ENCODE measurements around the gene GPHN. TPM values are rescaled to one million over a fixed set of nuclear protein-coding genes. Genes with fewer than 3 reads are reported as not detected.

GPHN gene
- total and polyA plus RNA-seq, 8 donors, result 15.7 to 98.7 (median 35.7) TPM

- Histone ChIP-seq H3K36me3 (peaks cover 0 to 27% (median 13%) of the 10 kb centered on the region in 4 donors), H3K27ac (no peak overlapping the region), H3K9me3 (peaks cover 0 to 18% (median 14%) of the 10 kb centered on the region in 4 donors), H3K4me3 (no peak overlapping the region), H3K4me1 (no peaks in the 10 kb centered on the region), H3K27me3 (no peaks in the 10 kb centered on the region)
- DNase-seq, result no peak
- intact Hi-C loops (cut with DNase I; ENCODE audit: low total_unique reads), result no loop called here
- no peak for TF ChIP-seq POLR2A (IDR thresholded peaks at IDR 0.05)
- no peak for TF ChIP-seq POLR2AphosphoS5 (IDR thresholded peaks at IDR 0.05)
- TF ChIP-seq EP300 (IDR thresholded peaks at IDR 0.05), result no peak
- TF ChIP-seq, protein P1, sequence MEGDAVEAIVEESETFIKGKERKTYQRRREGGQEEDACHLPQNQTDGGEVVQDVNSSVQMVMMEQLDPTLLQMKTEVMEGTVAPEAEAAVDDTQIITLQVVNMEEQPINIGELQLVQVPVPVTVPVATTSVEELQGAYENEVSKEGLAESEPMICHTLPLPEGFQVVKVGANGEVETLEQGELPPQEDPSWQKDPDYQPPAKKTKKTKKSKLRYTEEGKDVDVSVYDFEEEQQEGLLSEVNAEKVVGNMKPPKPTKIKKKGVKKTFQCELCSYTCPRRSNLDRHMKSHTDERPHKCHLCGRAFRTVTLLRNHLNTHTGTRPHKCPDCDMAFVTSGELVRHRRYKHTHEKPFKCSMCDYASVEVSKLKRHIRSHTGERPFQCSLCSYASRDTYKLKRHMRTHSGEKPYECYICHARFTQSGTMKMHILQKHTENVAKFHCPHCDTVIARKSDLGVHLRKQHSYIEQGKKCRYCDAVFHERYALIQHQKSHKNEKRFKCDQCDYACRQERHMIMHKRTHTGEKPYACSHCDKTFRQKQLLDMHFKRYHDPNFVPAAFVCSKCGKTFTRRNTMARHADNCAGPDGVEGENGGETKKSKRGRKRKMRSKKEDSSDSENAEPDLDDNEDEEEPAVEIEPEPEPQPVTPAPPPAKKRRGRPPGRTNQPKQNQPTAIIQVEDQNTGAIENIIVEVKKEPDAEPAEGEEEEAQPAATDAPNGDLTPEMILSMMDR (IDR thresholded peaks at IDR 0.05), result no peak
- 94 to 100% (median 98%) methylated on average over 5 of the region's 5 CpGs for WGBS, 5 donors
Observed at GRCh38 chr14:67172056-67172455, 664.1 kb downstream of the GPHN start.

- WGBS, 5 donors, result 71 to 100% (median 95%) methylated on average over 1 of the region's 1 CpG
- peaks cover 0 to 18% (median 14%) of the 10 kb centered on the region in 4 donors for H3K9me3 ChIP-seq
- no peak for TF ChIP-seq POLR2A (IDR thresholded peaks at IDR 0.05)
- no peak for TF ChIP-seq POLR2AphosphoS5 (IDR thresholded peaks at IDR 0.05)
- TF ChIP-seq EP300 (IDR thresholded peaks at IDR 0.05), result no peak
- TF ChIP-seq, protein P1 (IDR thresholded peaks at IDR 0.05), result no peak
- intact Hi-C loops (cut with DNase I; ENCODE audit: low total_unique reads), result no loop called here
- H3K4me3 ChIP-seq, result no peak overlapping the region
- H3K27ac ChIP-seq, result no peak overlapping the region
- DNase-seq, result no peak
- H3K4me1 ChIP-seq, result no peaks in the 10 kb centered on the region
- peaks cover 0 to 27% (median 13%) of the 10 kb centered on the region in 4 donors for H3K36me3 ChIP-seq
- no peaks in the 10 kb centered on the region for H3K27me3 ChIP-seq
Observed at GRCh38 chr14:67172520-67172919, 664.6 kb downstream of the GPHN start.

GRCh38 chr14:67173719-67174118 is 665.8 kb downstream of the GPHN start:
- Histone ChIP-seq H3K4me3 (no peak overlapping the region), H3K27ac (no peak overlapping the region), H3K27me3 (no peaks in the 10 kb centered on the region), H3K9me3 (peaks cover 4 to 28% (median 22%) of the 10 kb centered on the region in 4 donors), H3K36me3 (peaks cover 0 to 33% (median 14%) of the 10 kb centered on the region in 4 donors), H3K4me1 (no peaks in the 10 kb centered on the region)
- TF ChIP-seq EP300 (IDR thresholded peaks at IDR 0.05), result no peak
- TF ChIP-seq, protein P1 (IDR thresholded peaks at IDR 0.05), result no peak
- no peak for TF ChIP-seq POLR2AphosphoS5 (IDR thresholded peaks at IDR 0.05)
- no peak for TF ChIP-seq POLR2A (IDR thresholded peaks at IDR 0.05)
- DNase-seq, result no peak
- intact Hi-C loops (cut with DNase I; ENCODE audit: low total_unique reads), result no loop called here
- WGBS, 5 donors, result 94 to 98% (median 97%) methylated on average over 2 of the region's 2 CpGs

- H3K9me3 ChIP-seq, result no peaks in the 10 kb centered on the region
- WGBS, 5 donors, result 84 to 95% (median 90%) methylated on average over 5 of the region's 5 CpGs
- no peaks in the 10 kb centered on the region for H3K27me3 ChIP-seq
- no peak for DNase-seq
- no peak overlapping the region for H3K4me3 ChIP-seq
- no peak for TF ChIP-seq POLR2A (IDR thresholded peaks at IDR 0.05)
- no peak for TF ChIP-seq EP300 (IDR thresholded peaks at IDR 0.05)
- TF ChIP-seq, protein P1 (IDR thresholded peaks at IDR 0.05), result no peak
- TF ChIP-seq POLR2AphosphoS5 (IDR thresholded peaks at IDR 0.05), result no peak
- H3K27ac ChIP-seq, result no peak overlapping the region
- H3K36me3 ChIP-seq, result peaks cover 0 to 2% (median 1%) of the 10 kb centered on the region in 4 donors
- peaks cover 0 to 16% (median 6%) of the 10 kb centered on the region in 4 donors for H3K4me1 ChIP-seq
- intact Hi-C loops (cut with DNase I; ENCODE audit: low total_unique reads), result no loop called here
Observed at GRCh38 chr14:67186172-67186768, 678.3 kb downstream of the GPHN start.
